Measurements from ENCODE around the gene SIN3A.
"Not testable (repeated sequence)": the region's sequence is repeated elsewhere in the genome, so short reads cannot be mapped to it uniquely, and the experiment has no call there.

Gene SIN3A

DNA sequence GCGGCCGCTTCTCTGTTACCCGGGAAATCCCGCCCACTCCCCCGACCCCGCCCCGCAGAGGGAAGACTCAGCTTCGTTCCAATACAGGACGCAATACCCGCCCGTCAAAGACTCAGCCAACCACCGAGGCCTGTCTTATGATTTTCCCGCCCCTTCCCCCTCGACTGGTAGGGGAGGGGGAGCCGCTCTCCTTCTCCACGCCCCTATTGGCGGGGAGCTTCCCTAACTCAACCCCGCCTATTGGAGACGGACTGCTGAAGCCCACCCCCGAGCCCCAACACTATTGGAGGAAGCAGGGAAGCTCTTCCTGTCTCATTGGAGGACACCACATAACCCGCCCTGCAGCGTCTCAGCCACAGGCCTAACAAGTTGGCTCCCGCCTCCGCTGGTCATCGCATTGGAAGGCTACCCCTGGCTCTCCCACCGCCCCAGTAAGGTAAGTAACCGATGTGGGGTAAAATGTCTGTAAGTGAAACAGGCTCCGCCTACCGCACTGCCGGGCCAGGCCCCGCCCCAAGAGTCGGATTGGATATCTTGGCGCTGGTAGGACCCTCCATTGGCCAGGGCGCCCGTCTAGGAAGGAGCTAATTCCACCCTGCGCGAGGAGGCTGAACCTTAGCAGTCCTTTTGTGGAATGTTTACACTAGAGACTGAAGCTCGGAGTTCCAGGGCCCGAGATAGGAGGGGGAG lies at the start of gene SIN3A:
SIN3A (minus strand) TSS at position 17 of the 690 bp plus-strand sequence. CDS start 21,315 bp downstream, outside the sequence.
- DNase-seq = peak; percentile 100

DNA sequence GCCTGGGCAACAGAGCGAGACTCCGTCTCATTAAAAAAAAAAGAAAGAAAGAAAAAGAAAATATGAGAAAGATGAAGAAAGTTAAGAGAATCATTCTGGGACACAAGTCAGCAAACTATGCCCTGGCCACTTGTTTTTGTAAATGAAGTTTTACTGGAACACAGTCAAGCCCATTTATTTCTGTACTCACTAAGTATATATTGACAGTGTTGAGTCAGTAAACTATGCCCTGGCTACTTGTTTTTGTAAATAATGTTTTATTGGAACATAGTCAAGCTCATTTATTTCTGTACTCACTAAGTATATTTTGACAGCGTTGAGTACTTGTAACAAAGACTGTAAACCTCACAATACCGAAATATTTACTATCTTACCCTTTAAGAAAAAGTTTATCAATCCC lies 42.2 kb upstream of the SIN3A start:
- no peak for DNase-seq

DNA sequence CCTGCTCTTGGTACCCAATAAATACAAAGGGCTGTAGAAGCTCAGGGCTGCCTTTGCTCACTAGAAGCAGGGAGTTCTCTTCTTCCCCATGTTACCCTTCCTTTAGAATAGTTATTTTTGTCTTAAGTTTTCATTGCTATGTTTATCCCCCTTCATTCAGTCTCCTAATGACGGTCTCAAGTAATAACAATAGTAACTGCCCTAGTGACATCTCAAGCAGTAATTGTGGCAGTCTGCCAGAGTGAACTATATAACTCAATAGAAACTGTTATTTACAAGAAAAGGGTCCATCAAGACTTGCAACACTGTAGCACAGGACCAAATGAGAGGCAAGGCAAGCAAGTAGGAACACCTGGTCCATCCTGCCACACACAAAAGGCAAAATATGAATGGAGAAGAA lies 32.5 kb upstream of the SIN3A start:
- DNase-seq = no peak

DNA sequence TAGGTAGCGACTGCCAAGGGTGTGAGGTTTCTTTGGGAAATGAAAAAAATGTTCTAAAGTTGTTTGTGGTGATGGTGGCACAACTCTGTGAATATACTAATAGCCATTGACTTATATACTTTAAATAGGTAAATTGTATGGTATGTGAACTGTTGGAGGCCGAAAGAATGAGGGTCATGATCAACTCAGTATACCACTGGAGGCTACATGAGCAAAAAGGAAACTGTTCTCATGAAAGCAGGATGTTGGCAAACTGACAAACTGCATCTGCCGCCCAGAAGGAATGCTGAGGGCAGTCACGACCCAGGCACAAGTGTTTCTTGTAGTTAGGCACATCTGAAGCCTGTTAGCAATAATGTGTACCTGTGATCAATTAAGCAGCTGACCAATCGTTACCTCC lies 32.1 kb upstream of the SIN3A start:
- DNase-seq = not testable (repeated sequence)

DNA sequence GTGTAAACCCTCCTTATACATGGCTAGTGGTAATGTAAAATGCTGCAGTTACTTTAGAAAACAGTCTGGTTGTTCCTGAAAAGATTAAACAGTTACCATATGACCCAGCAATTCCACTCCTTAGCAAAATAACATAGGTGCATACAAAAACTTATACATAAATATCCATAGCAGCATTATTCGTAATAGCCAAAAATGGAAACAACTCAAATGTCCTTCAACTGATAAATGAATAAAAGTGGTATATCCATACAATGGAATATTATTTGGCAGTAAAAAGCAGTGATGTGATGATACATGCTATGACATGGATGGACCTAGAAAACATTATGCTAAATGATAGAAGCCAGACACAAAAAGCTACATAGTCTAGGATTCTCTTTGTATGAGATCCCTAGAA lies 31.6 kb upstream of the SIN3A start:
- DNase-seq = no peak

DNA sequence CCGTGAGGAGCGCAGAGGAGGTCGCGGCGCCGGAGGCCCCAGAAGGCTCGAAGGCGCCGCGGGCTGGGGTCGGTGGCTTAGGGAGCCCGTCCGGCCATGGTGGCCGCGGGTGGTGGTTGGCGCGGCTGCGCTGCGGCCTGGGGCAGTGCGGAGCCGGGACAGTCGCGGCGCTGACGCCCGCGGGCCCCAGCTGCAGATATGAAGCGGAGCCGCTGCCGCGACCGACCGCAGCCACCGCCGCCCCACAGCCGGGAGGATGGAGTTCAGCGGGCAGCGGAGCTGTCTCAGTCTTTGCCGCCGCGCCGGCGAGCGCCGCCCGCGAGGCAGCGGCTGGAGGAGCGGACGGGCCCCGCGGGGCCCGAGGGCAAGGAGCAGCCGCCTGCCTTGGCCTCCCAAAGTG lies 29.0 kb upstream of the SIN3A start:
- DNase-seq = not testable (repeated sequence)

DNA sequence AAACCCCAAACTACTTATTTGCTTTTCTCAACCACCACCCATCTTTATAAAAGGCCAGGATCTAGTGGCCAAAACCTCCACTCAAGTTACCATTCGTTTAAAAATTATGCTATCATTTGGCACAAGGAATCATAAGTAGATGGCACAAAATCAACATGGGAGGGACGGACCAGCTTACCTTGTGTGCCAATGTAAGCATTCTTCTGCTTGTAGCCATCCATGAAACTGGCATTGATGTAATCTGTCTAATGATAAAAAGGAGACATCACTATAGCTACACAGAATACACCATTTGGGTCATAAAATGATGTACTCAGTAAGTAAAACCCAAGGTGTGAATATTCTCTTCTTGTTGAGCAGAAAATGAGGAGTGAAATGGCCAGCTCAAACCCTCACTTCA lies 28.2 kb upstream of the SIN3A start:
- DNase-seq = no peak

DNA sequence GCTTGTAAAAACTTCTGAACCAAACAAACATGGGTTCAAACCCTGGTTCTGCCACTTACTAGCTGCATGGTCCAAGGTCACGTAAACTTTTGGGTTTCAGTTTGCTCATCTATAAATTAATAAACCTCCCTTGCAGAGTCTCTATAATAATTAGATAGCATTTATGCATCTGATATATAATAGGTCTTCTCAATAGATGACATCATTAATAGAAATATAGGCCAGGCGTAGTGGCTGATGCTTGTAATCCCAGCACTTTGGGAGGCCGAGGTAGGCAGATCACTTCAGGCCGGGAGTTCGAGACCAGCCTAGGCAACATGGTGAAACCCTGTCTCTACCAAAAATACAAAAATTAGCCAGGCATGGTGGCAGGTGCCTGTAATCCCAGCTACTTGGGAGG lies 25.6 kb upstream of the SIN3A start:
- DNase-seq = not testable (repeated sequence)

DNA sequence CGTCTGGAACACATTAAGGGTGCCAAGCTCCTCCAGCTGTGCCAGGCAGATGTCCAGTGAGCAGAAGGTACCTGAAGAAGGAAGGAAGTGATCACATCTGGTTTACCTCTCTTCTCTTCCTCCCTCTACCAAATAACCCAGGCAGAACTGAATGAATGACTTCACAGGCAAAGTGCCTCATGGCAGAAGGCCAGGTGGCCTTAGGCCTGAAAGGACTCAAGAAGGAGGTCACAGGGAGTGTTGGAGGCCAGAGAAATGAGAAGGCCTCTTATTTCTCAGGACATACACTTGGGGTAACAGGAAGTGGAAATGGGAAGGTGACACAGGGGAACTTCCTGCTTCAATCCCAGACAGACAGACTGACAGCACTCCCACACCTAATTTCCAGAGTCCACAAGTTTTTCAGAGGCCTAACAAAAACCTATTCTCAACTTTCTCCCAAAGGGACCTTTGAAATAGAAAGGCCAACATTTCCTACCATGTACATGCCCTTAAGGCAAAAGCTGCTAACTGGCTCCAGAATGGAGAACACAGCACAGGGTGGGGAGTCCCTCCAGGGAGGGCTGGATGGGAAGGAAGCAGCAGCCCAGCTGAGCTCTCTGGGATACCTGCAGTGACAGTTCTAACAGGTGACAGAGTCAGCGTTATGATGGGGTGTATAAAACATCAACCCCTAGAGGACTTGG lies 17.6 kb upstream of the SIN3A start:
- DNase-seq = no peak

DNA sequence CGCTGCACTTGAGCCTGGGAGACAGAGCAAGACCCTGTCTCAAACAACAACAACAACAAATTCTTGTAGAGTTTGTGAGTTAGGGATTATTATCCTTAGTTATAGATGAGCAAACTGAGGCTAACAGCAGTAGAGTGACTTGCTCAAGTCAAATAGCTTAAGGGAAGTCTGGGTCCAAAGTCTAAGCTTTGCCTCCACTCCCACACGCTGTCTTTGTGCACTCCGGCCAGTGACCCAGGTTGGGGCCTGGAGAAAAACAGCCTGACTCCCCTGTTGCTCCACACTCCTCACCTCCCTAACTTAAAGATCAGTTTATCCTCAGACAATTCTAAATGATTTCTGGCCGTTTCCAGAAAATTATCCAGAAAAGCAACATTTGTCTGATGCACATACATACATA lies 9.2 kb upstream of the SIN3A start:
- no peak for DNase-seq

DNA sequence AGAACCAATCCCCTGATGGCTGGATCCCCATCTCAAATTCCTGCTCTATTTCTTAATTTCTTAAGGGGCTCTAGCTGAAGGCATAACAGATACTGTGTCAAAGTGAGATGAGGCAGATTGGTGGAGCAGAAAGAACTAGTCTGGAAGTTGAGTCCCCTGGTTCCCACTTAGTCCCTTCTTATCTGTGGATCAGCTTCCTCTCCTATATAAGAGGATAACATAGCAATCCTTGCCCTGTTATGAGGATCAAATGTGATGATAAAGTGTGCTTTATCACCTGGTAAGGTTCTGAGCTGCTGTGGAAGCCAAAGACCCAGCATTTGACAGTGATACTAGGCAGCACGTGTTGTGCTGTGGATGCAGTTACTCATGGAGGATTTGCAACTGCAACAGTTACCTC lies 8.1 kb upstream of the SIN3A start:
- DNase-seq = no peak

DNA sequence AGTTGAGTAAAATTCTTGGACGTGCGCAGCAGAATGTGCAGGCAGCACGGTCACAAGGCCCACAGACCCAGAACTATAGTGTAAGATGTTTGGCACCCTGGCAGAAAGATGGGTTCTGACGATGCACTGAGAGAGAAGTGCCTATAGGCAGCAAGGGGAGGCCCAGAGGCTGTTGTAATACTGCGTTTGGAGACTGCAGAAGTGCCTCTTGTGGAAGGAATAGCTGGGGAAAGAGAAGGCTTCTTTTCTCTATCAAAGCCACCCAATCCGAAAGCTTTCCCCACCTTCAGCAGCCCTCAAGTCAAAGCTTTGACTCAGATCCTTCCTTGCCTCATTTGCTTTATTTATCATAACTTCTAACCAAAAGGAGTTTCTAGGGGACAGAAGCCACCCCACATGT lies 5.2 kb upstream of the SIN3A start:
- DNase-seq = no peak

DNA sequence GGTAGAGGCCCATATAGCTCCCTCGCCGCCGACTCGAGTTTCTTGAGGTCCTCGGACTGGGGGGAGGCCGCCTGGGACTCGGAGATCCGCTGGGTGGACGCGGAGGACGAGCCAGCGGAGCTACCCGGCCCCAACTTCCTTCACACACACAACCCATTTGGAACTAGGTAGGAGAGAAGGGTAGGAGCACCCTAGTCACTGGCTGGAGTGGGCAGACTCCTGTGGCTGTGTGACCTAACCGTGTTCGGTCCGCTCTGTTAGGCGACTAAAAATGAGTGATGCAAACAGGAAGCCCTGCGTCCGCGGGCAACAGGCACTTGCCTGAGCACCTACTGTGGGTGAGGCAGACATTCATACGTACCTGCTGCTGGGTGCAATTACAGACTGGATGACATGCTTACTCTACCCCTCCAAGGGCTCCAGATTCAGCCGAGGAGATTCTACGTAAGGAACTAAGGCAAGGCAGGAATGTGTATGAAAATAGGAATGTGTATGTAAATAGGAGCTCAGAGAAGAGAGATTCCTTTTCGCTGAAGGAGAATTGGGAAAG lies 4.6 kb upstream of the SIN3A start:
- peak; percentile 69 for DNase-seq

DNA sequence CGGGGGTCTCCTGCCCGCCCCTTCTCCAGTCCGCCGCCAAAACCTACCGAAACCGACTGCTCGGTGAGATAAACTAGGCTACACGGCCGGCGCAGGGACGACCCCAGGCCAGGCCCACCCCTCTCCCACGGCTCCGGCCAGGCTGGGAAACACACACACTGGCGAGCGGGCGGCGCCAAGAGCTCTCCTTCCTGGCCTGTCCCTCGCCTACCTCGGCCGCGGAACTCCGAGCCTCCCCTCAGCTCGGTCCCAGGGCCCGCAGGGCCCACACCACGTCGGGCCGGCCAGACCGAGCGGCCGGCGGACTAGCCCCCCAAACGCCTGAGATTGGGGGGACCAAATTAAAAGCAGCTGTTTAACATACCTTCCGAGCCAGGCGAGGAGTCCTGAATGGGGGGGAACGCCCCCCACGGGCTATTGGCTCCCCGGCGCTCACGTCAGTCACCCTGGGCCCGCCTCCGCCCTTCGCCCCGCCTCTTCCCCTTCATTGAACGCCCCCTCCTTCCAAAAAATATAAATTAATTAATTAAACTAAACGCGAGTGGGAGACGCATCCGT lies 4.0 kb upstream of the SIN3A start:
- peak; percentile 79 for DNase-seq

DNA sequence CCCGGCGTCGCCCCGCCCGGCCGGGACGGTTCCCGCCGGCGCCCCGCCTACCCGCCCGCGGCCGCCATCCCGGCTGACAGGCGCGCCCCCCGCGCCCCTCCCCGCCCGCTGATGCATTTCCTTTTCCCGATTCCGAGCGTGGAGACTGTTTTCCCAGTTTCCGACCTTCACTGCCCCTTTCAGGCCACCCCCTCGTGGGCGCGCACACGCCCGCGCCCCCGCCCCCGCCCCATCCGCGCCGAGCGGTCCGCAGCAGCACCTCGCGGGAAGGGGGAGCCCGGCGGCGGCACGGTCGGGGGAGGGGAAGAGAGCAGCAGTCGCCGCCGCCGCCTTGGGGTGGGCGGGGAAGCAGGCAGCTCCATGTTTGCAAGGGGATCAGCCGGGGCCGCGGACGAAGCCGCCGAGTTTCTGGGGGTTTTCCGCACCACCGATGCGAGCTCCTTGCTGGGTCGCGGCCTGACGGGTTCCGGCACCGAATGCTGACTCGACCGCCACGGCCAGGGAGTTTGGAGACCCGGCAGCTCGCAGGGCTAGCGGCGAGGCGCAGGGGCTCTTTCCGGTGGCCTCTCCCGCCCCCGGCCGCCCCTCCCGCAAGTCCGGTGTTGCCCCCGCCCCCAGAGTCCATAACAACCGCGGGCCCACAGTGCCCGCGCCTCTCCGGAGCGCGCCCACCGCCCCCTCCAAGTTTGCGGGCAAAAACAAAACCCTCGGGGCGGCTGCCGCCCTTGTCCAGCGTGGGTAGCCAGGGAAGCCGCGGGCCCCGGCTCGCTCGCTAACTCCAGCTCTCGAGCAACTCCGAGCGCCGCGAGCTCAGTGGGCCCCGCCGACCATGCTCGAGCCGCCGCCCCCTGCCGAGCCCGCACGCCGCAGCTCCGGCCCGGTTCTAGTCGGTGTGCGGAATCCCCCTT lies 3.2 kb upstream of the SIN3A start:
- peak; percentile 78 for DNase-seq

DNA sequence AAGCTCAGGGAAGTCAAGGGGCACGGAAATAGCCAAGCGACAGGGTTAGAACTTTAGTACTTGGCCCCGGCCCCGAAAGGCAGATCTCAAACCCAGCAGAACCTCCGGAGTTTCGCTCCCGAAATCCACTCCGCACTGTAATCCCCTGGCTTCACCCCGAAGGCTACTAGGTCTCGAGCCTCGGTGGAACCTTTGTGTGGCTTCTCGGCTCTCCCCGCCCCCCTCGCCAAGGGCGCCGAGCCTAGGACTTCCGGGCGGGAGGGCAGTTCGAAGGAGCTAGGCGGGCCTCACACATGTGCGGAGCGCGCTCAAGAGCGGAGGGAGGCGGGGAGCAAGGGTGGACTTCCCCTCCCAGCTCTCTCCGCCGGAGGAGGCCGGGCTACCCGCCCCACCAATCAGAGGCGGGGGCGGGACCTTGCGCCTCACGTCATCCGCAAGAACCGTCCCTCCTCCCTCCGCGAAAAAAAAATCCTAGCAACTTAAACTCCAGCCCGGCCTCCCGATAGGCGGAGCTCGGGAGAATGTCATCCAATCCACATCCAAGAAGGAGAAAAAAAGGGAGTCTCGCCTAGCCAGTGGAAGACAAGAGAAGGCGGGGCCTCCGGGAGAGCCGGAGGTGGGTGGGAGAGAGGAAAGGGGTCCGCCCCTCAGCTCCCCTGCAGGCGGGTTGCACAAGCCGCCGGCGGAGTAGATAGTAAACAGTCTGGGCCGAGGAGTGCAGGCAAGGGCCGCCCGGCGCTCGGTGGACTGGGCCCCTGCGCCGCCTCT lies 2.4 kb upstream of the SIN3A start:
- peak; percentile 100 for DNase-seq

DNA sequence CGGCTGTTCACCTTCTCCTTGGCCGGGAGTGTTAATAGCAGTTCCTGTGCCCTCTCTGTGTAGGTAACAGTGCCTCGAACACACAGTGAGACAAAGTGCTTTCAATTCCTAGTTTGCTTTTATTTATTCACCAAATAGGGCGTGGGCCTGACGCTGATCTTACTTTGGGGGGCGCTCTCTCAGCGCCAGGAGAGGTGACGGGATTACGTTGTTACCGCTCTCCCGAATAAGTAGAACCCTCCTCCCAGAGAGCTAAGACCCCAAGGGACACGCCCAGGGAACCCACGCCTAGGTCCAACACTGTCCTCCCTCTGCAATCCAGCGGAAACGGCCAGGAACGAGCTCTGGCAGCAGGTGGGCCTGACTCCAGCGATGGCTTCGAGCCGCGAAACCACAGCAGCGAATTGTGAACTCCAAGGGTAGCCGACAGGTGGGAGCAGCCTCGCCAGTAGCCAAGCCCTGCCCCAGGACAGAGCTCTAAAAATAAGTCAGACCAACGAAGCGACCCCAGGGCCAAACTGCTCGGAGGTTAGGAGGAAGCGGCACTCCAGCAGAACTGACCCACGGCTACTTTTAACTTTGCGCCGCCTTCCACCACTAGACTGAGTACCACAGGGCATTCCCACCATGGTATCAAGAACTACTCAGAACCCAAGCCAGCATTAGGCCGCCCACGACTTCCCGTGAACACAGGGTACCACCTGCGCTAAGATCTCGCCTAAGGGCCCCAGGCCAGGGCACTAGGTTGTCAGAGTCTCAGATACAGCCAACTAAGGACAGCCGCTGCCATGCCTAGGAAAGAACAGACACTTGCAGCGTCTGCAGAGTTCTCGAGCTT lies 1.6 kb upstream of the SIN3A start:
- peak; percentile 65 for DNase-seq

DNA sequence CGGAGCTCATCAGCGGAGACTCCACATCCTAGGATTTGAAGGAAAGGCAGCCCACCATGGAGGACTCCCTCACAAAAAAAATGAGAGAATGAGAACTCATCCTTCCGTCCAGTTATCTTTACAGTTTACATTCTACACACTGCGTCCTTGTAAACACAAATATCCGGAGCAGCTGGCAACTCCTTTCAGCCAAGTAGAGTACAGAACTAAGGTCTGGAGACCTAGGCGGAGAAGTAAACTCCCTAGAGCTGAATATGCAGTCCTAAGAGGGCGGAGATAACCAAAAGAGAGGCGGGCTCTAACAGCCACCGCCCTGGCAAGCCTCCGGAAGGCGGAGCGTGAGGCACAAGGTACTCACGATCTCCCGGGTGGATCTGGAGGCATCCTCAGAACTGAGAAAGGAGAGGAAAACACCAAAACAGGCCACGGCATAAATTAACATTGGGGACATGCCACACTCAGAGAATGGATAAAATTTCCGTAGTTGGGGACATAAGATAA lies 924 bp upstream of the SIN3A start:
- DNase-seq = peak; percentile 88

DNA sequence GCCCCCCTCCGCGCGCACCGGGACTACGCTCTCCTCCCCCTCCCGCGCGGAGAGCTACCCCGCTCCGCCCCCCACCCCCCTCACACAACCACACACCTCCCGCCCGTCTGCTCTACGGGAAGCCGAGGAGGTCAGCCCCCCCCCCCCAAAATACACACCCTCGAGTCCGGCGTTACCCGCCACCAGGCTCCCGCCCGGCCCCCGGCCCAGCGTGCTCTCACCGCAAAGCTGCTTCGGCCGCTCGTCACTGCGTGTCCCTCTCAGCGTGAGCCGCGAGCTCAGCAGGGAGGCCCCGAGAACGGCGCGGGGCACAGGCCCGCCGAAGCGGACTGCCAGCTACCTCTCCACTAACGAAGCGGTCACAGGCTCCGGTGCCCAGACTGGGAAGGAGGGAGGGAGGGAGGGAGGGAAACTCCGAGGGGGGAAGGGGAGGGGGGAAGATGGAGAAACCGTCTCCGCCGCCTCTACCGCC lies 252 bp downstream of the SIN3A start:
- DNase-seq = no peak

DNA sequence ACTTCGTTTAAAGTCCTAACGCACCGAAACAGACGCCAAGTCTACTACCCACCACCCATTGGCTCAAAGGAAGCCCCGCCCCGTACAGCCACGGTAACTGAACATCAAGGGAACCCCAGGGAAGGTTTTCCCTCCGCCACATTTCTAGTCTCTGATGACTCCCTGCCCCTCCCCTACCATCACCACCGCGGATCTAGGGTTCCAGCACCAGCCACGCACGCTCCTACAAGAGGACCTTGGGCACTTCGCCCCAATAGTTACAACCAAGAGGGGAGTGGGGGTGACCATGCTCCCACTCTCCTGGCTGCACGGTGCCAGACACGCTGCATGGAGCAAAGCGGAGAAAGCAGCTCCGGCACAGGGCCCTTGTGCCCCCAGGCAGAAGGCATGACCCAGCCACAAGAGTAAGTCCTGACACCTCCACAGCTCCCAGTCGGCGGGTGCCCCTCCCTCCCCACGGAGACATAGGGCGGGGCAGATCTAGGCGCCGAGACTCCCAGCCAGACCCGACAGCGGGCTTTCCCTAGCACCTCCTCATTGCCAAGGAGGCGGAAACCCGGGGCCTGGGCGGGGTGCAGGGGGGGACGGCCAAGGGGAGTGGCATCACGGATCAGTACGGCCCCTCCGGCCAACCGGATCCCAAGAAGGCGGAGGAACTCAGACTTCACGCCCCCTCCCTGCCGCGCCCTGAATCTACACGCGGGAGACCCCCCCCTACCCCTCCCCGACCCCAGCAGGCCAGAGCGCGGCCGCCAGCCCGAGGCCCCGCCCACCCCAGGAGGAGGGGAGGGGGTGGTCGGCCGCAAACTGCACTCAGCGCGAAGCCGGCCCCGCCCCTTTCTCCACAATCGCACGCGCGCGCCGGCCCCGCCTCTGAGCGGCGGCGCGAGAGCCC lies 936 bp downstream of the SIN3A start:
- peak; percentile 97 for DNase-seq
